Measurements from ENCODE around the gene CRKL.

The CRKL gene

GRCh38 chr22:20916916-20917810 is at the start of gene CRKL:
TSS of gene CRKL (plus strand) at chr22:20917407. CDS start at chr22:20917935, 528 bp downstream.
- H3K4me1 ChIP-seq (ENCODE audit: control insufficient read depth, insufficient read depth, low read length): peaks cover 2% of the 10 kb centered on the region; the same call in 1 of the 2 replicates
- H3K27ac ChIP-seq (ENCODE audit: low read length): no peak within 1 kb of the TSS
- H3K27me3 ChIP-seq (ENCODE audit: control insufficient read depth, insufficient read depth, low read length): no peaks in the 10 kb centered on the region
- peak; percentile 94 for DNase-seq (ENCODE audit: low read depth, low spot score)
- no peaks in the 10 kb centered on the region; the same call in 1 of the 2 replicates for H3K36me3 ChIP-seq (ENCODE audit: control insufficient read depth, insufficient read depth, low read length)
- no peaks in the 10 kb centered on the region for H3K9me3 ChIP-seq (ENCODE audit: control insufficient read depth, insufficient read depth, low read length)
- H3K4me3 ChIP-seq (ENCODE audit: low read length): peak within 1 kb of the TSS; percentile 88
- WGBS (ENCODE audit: insufficient coverage, insufficient read length): no CpG with 5 or more reads among the region's 92 CpGs

DNA sequence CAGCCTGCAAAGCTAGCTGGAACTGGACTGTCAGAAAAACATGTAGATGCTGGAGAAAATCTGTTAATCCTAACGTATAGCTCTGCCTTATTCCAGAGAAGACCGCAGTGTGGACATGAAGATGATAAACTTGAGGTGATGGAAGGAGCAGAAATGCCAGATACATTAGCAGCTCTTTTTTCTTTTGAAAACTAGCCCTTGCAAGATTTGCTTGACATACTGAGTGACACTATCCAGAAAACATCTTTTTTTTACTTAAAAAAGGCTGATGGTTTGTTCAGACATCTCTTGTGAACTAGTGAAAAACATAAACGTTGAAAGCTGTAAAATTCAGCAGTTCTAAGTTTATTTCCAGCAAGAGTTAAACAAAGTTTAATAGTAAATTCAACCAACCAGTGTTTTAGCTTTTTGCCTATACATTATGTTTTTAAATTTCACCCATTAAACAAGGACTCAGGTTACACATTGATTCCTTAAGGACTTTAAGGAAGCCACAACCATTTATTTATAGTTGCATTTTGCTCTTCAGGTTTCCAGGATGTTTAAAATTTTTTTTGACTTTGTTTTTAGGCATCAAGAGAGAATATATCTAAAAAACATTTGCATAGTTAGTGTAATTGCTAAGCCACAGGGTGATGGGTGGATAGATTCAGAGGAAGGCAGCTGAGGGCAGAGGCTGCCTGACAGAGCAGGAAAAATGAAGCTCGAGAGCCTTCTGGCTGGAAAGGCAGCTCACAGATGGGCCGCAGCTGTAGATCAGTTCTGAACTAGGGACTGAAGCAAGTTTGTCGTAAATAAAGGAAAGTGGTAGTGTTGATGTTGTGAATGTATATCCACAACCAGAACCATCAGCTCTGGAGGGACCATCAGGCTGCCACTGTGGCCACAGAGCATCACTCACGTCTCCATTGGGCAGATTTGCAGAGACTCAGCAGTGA is 48.9 kb upstream of the CRKL start:
- H3K4me3 ChIP-seq (ENCODE audit: low read length): no peak overlapping the region
- no peaks in the 10 kb centered on the region for H3K4me1 ChIP-seq (ENCODE audit: control insufficient read depth, insufficient read depth, low read length)
- no peaks in the 10 kb centered on the region for H3K9me3 ChIP-seq (ENCODE audit: control insufficient read depth, insufficient read depth, low read length)
- WGBS (ENCODE audit: insufficient coverage, insufficient read length): no CpG with 5 or more reads among the region's 7 CpGs
- no peak overlapping the region for H3K27ac ChIP-seq (ENCODE audit: low read length)
- no peak for DNase-seq (ENCODE audit: low read depth, low spot score)
- H3K36me3 ChIP-seq (ENCODE audit: control insufficient read depth, insufficient read depth, low read length): no peaks in the 10 kb centered on the region
- no peaks in the 10 kb centered on the region for H3K27me3 ChIP-seq (ENCODE audit: control insufficient read depth, insufficient read depth, low read length)

- Histone ChIP-seq H3K27ac (ENCODE audit: low read length) (no peak overlapping the region), H3K4me3 (ENCODE audit: low read length) (no peak overlapping the region), H3K9me3 (ENCODE audit: control insufficient read depth, insufficient read depth, low read length) (no peaks in the 10 kb centered on the region), H3K4me1 (ENCODE audit: control insufficient read depth, insufficient read depth, low read length) (no peaks in the 10 kb centered on the region), H3K27me3 (ENCODE audit: control insufficient read depth, insufficient read depth, low read length) (no peaks in the 10 kb centered on the region), H3K36me3 (ENCODE audit: control insufficient read depth, insufficient read depth, low read length) (no peaks in the 10 kb centered on the region)
- no CpG with 5 or more reads among the region's 2 CpGs for WGBS (ENCODE audit: insufficient coverage, insufficient read length)
- no peak for DNase-seq (ENCODE audit: low read depth, low spot score)
Measured at GRCh38 chr22:20869234-20869633, 48.0 kb upstream of the CRKL start.

DNA sequence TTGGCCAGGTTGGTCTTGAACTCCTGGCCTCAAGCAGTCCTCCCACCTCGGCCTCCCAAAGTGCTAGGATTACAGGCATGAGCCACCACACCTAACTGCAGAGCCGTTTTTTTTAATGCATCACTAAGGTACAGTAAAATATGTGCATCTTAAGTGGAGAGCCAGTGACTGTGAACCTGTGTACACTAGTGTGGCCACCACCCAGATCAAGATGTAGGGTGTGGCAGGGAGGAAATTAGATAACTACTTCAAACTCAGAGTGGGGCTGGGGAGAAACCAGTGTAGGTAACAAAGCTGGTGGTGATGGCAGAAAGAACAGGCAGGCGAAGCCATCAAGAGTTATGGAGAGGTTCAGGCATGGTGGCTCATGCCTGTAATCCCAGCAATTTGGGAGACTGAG is 44.0 kb upstream of the CRKL start:
- H3K4me1 ChIP-seq (ENCODE audit: control insufficient read depth, insufficient read depth, low read length): no peaks in the 10 kb centered on the region
- DNase-seq (ENCODE audit: low read depth, low spot score): no peak
- H3K27ac ChIP-seq (ENCODE audit: low read length): no peak overlapping the region
- WGBS (ENCODE audit: insufficient coverage, insufficient read length): no CpG with 5 or more reads among the region's 3 CpGs
- no peaks in the 10 kb centered on the region for H3K27me3 ChIP-seq (ENCODE audit: control insufficient read depth, insufficient read depth, low read length)
- H3K9me3 ChIP-seq (ENCODE audit: control insufficient read depth, insufficient read depth, low read length): no peaks in the 10 kb centered on the region
- H3K4me3 ChIP-seq (ENCODE audit: low read length): no peak overlapping the region
- no peaks in the 10 kb centered on the region for H3K36me3 ChIP-seq (ENCODE audit: control insufficient read depth, insufficient read depth, low read length)

DNA sequence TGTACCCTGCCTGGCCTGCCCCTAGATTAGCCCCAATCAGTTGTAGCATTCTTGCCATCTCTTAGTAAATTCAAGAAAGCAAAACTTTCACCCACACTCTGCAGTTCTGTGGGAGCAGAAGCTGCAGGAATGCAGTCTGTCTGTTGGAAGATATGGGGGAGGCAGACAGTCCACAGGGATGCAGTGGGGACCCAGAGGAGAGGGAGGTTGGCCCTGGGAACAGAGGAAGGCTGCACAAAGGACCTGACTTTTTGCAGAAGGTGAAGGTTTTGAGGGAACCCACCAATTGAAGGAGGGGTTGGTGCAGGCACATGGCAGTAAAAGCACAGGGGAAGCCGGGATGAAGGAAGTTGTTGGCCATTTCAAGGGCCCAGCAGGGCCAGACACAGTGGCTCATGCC is 41.9 kb upstream of the CRKL start:
- Histone ChIP-seq H3K9me3 (ENCODE audit: control insufficient read depth, insufficient read depth, low read length) (no peaks in the 10 kb centered on the region), H3K27me3 (ENCODE audit: control insufficient read depth, insufficient read depth, low read length) (no peaks in the 10 kb centered on the region), H3K36me3 (ENCODE audit: control insufficient read depth, insufficient read depth, low read length) (no peaks in the 10 kb centered on the region), H3K4me1 (ENCODE audit: control insufficient read depth, insufficient read depth, low read length) (no peaks in the 10 kb centered on the region), H3K27ac (ENCODE audit: low read length) (no peak overlapping the region), H3K4me3 (ENCODE audit: low read length) (no peak overlapping the region)
- no peak for DNase-seq (ENCODE audit: low read depth, low spot score)
- no CpG with 5 or more reads among the region's 1 CpG for WGBS (ENCODE audit: insufficient coverage, insufficient read length)

- Histone ChIP-seq H3K36me3 (ENCODE audit: control insufficient read depth, insufficient read depth, low read length) (no peaks in the 10 kb centered on the region), H3K27me3 (ENCODE audit: control insufficient read depth, insufficient read depth, low read length) (no peaks in the 10 kb centered on the region), H3K9me3 (ENCODE audit: control insufficient read depth, insufficient read depth, low read length) (no peaks in the 10 kb centered on the region), H3K27ac (ENCODE audit: low read length) (no peak overlapping the region), H3K4me1 (ENCODE audit: control insufficient read depth, insufficient read depth, low read length) (no peaks in the 10 kb centered on the region), H3K4me3 (ENCODE audit: low read length) (no peak overlapping the region)
- WGBS (ENCODE audit: insufficient coverage, insufficient read length): no CpG with 5 or more reads among the region's 3 CpGs
- no peak for DNase-seq (ENCODE audit: low read depth, low spot score)
Measured at GRCh38 chr22:20877715-20878114, 39.5 kb upstream of the CRKL start.

GRCh38 chr22:20881231-20881630 is 36.0 kb upstream of the CRKL start:
- Histone ChIP-seq H3K36me3 (ENCODE audit: control insufficient read depth, insufficient read depth, low read length) (peaks cover 2% of the 10 kb centered on the region; the same call in 1 of the 2 replicates), H3K4me3 (ENCODE audit: low read length) (no peak overlapping the region), H3K9me3 (ENCODE audit: control insufficient read depth, insufficient read depth, low read length) (no peaks in the 10 kb centered on the region), H3K4me1 (ENCODE audit: control insufficient read depth, insufficient read depth, low read length) (no peaks in the 10 kb centered on the region), H3K27me3 (ENCODE audit: control insufficient read depth, insufficient read depth, low read length) (no peaks in the 10 kb centered on the region), H3K27ac (ENCODE audit: low read length) (no peak overlapping the region)
- WGBS (ENCODE audit: insufficient coverage, insufficient read length): no CpG with 5 or more reads among the region's 5 CpGs
- no peak for DNase-seq (ENCODE audit: low read depth, low spot score)

DNA sequence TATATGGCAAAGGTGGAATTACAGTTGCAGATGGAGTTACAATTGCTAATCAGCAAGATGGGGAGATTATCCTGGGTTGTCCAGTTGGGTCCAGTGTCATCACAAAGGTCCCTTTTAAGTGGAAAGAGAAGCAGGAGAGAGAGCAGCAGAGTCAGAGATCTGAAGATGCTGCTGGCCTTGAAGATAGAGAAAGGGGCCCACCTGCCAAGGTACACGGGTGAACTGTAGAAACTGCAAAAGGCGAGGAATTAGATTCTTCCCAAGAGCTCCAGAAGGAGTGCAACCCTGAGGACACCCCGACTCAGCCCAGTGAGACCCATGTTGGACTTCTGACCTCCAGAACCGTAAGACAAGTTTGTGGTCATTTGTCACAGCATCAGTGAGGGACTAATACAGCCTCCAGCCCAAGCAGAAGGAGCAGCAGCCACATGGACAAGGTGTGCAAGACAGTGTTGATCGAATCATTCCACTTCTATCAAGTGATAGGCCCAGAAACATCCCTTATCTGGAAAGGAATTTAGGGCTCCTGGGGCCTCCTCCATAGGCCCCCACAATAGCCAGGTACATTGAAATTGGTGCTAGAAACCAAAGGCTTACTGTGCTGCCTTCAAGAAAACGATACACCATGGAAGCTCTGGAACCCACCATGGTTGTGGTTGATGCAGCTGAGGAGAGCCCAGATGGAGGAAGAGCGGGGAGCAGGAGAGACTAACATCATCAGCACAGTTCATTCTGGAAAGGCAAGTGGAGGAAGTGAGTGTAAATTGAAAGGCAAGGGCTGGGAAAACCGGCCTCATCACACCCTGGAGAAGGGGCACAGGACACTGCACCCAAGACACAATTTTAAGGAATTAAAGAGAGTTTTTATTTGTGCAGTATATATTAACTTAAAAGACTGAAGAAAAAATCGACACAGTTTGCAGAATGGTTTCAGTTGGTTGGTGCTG is 35.1 kb upstream of the CRKL start:
- Histone ChIP-seq H3K9me3 (ENCODE audit: control insufficient read depth, insufficient read depth, low read length) (no peaks in the 10 kb centered on the region), H3K4me3 (ENCODE audit: low read length) (no peak overlapping the region), H3K27ac (ENCODE audit: low read length) (no peak overlapping the region), H3K4me1 (ENCODE audit: control insufficient read depth, insufficient read depth, low read length) (no peaks in the 10 kb centered on the region), H3K27me3 (ENCODE audit: control insufficient read depth, insufficient read depth, low read length) (no peaks in the 10 kb centered on the region), H3K36me3 (ENCODE audit: control insufficient read depth, insufficient read depth, low read length) (peaks cover 2% of the 10 kb centered on the region; the same call in 1 of the 2 replicates)
- DNase-seq (ENCODE audit: low read depth, low spot score): no peak
- WGBS (ENCODE audit: insufficient coverage, insufficient read length): 100% methylated on average over 1 of the region's 9 CpGs

GRCh38 chr22:20882855-20883254 is 34.4 kb upstream of the CRKL start:
- H3K36me3 ChIP-seq (ENCODE audit: control insufficient read depth, insufficient read depth, low read length): peaks cover 2% of the 10 kb centered on the region; the same call in 1 of the 2 replicates
- H3K9me3 ChIP-seq (ENCODE audit: control insufficient read depth, insufficient read depth, low read length): no peaks in the 10 kb centered on the region
- no CpG with 5 or more reads among the region's 6 CpGs for WGBS (ENCODE audit: insufficient coverage, insufficient read length)
- H3K4me1 ChIP-seq (ENCODE audit: control insufficient read depth, insufficient read depth, low read length): no peaks in the 10 kb centered on the region
- no peak overlapping the region for H3K27ac ChIP-seq (ENCODE audit: low read length)
- H3K27me3 ChIP-seq (ENCODE audit: control insufficient read depth, insufficient read depth, low read length): no peaks in the 10 kb centered on the region
- DNase-seq (ENCODE audit: low read depth, low spot score): no peak
- H3K4me3 ChIP-seq (ENCODE audit: low read length): no peak overlapping the region
